ENCODE results near the gene TTN. TPM values are rescaled to one million over a fixed set of nuclear protein-coding genes. Genes with fewer than 3 reads are reported as not detected.

TTN gene
- total and polyA plus RNA-seq, 5 donors from 2014 or later, result 2.0 to 153 (median 3.1) TPM

DNA sequence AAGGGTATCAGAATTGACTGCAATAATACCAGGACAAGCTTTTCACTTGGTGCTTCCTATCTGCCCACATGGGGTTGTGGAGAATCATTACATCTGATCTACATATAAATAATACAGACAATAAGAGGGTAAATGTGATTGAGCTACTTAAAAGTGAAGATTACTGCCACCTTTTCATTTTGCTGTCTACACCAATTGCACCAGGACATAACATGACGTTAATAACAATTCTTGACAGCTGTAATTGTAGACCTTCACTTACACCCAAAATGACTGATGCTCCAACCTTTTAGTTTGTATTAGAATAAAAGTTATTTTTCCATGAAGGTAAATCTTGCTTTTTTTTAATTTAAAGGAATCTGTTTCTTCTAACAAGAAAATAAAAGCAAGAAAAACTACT, 36.5 kb upstream of the TTN start:
- H3K4me1 Mint-ChIP-seq, result peaks cover 0 to 5% (median 0%) of the 10 kb centered on the region in 4 donors
- peaks cover 0 to 3% (median 0%) of the 10 kb centered on the region in 7 donors for H3K9me3 Mint-ChIP-seq
- H3K27me3 Mint-ChIP-seq, result no peaks in the 10 kb centered on the region
- peaks cover 52% of the 10 kb centered on the region for H3K36me3 ChIP-seq (ENCODE audit: control insufficient read depth, insufficient read depth, low read length)
- no peak overlapping the region for H3K4me3 Mint-ChIP-seq
- ATAC-seq (ENCODE audit: low read depth in 2 of 2), result no peak
- H3K27ac ChIP-seq (ENCODE audit: insufficient read depth, low read length, poor library complexity, severe bottlenecking), result no peak overlapping the region
- peaks cover 55% of the 10 kb centered on the region for H3K36me3 Mint-ChIP-seq
- no peaks in the 10 kb centered on the region for H3K27me3 ChIP-seq (ENCODE audit: control insufficient read depth, insufficient read depth, low read length)
- no peaks in the 10 kb centered on the region for H3K9me3 ChIP-seq (ENCODE audit: control insufficient read depth in 2 of 2, low read length in 2 of 2)
- H3K27ac Mint-ChIP-seq, result no peak overlapping the region
- DNase-seq, result no peak
- no peak overlapping the region for H3K4me3 ChIP-seq (ENCODE audit: low read depth, low read length)
- no peaks in the 10 kb centered on the region for H3K4me1 ChIP-seq (ENCODE audit: control insufficient read depth, insufficient read depth, low read length, poor library complexity, severe bottlenecking)

DNA sequence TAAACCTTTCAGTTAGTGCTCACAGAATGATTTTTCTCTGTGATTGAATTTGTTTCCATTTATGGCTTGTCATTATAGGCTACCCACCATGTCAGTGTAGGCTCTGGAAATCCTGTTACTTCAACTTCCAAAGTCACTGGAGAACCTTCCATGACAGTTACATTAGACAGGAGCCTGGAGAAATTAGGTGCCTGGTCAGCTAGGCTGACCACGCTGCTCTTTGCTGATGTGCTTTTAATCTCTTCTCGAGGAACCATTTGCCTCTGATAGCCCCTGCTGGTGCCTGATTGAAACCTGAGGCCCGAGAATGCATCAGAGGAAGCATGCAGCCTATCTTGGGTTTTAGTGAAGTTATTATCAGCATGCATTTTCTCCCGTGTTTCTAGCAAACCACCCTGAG, 29.6 kb upstream of the TTN start:
- no peak overlapping the region for H3K4me3 ChIP-seq (ENCODE audit: low read depth, low read length)
- peaks cover 58% of the 10 kb centered on the region for H3K36me3 Mint-ChIP-seq
- peaks cover 0 to 1% (median 0%) of the 10 kb centered on the region in 7 donors for H3K9me3 Mint-ChIP-seq

DNA sequence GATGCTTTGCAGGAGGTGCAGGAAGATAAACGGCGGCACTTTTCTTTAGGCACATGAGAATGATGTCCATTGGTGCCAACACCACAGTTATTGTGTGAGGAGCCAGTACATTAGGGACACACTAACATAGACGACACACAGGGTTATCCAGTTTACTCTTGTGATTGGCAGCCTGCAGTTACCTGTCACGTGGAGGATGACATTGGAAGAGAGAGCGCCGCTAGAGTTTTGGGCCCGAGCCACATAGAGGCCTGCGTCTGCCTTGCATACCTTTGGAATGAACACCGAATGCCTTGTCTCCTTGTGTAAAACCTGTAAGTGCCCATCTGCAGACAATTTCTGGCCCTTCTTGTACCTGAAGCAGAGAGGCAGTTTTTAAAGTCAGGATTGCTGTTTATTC, 26.9 kb upstream of the TTN start:
- Histone ChIP-seq H3K4me1 (ENCODE audit: control insufficient read depth, insufficient read depth, low read length, poor library complexity, severe bottlenecking) (no peaks in the 10 kb centered on the region), H3K9me3 (ENCODE audit: control insufficient read depth in 2 of 2, low read length in 2 of 2) (no peaks in the 10 kb centered on the region), H3K36me3 (ENCODE audit: control insufficient read depth, insufficient read depth, low read length) (peaks cover 41% of the 10 kb centered on the region), H3K4me3 (ENCODE audit: low read depth, low read length) (no peak overlapping the region), H3K27ac (ENCODE audit: insufficient read depth, low read length, poor library complexity, severe bottlenecking) (no peak overlapping the region), H3K27me3 (ENCODE audit: control insufficient read depth, insufficient read depth, low read length) (no peaks in the 10 kb centered on the region)
- ATAC-seq (ENCODE audit: low read depth in 2 of 2) (no peak), DNase-seq (no peak)
- no peak overlapping the region for H3K4me3 Mint-ChIP-seq
- peaks cover 64% of the 10 kb centered on the region for H3K36me3 Mint-ChIP-seq
- peaks cover 0 to 1% (median 0%) of the 10 kb centered on the region in 7 donors for H3K9me3 Mint-ChIP-seq
- H3K27ac Mint-ChIP-seq, result no peak overlapping the region
- peaks cover 0 to 19% (median 17%) of the 10 kb centered on the region in 4 donors for H3K4me1 Mint-ChIP-seq
- no peaks in the 10 kb centered on the region for H3K27me3 Mint-ChIP-seq

More for the DNA sequence above, 29.6 kb upstream of the TTN start:
- Histone ChIP-seq H3K27me3 (ENCODE audit: control insufficient read depth, insufficient read depth, low read length) (no peaks in the 10 kb centered on the region), H3K4me1 (ENCODE audit: control insufficient read depth, insufficient read depth, low read length, poor library complexity, severe bottlenecking) (no peaks in the 10 kb centered on the region), H3K27ac (ENCODE audit: insufficient read depth, low read length, poor library complexity, severe bottlenecking) (no peak overlapping the region), H3K9me3 (ENCODE audit: control insufficient read depth in 2 of 2, low read length in 2 of 2) (no peaks in the 10 kb centered on the region), H3K36me3 (ENCODE audit: control insufficient read depth, insufficient read depth, low read length) (peaks cover 41% of the 10 kb centered on the region)
- H3K27me3 Mint-ChIP-seq, result no peaks in the 10 kb centered on the region
- no peak for DNase-seq
- ATAC-seq (ENCODE audit: low read depth in 2 of 2), result no peak
- peak overlapping the region in 1 of 3 donors; percentile 79 for H3K27ac Mint-ChIP-seq
- no peak overlapping the region for H3K4me3 Mint-ChIP-seq
- H3K4me1 Mint-ChIP-seq, result peaks cover 0 to 2% (median 0%) of the 10 kb centered on the region in 4 donors

DNA sequence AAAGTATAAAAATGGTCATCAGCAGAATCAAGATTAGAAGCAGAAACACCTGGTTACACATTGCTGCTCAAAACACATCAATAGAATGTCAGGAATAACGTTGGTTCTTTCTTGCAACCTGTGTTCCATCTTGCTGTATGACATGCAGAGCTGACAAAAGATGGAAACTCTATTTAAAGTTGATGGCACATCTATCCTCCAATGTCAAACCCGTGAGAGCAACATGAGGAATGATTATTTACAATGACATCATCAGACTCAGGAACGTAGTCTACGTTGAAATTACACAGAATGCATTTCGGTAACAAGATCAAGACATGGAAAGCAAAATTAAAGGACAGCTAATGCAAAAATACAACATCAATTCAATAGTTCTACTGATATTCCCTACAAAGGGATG, 26.2 kb upstream of the TTN start:
- Mint-ChIP-seq H3K36me3 (peaks cover 60% of the 10 kb centered on the region), H3K27ac (no peak overlapping the region), H3K27me3 (no peaks in the 10 kb centered on the region), H3K4me3 (no peak overlapping the region), H3K4me1 (peaks cover 0 to 22% (median 21%) of the 10 kb centered on the region in 4 donors), H3K9me3 (peaks cover 0 to 1% (median 0%) of the 10 kb centered on the region in 7 donors)
- Histone ChIP-seq H3K9me3 (ENCODE audit: control insufficient read depth in 2 of 2, low read length in 2 of 2) (no peaks in the 10 kb centered on the region), H3K36me3 (ENCODE audit: control insufficient read depth, insufficient read depth, low read length) (peaks cover 40% of the 10 kb centered on the region), H3K27ac (ENCODE audit: insufficient read depth, low read length, poor library complexity, severe bottlenecking) (no peak overlapping the region), H3K27me3 (ENCODE audit: control insufficient read depth, insufficient read depth, low read length) (no peaks in the 10 kb centered on the region), H3K4me1 (ENCODE audit: control insufficient read depth, insufficient read depth, low read length, poor library complexity, severe bottlenecking) (no peaks in the 10 kb centered on the region), H3K4me3 (ENCODE audit: low read depth, low read length) (no peak overlapping the region)
- no peak for ATAC-seq (ENCODE audit: low read depth in 2 of 2)
- no peak for DNase-seq

DNA sequence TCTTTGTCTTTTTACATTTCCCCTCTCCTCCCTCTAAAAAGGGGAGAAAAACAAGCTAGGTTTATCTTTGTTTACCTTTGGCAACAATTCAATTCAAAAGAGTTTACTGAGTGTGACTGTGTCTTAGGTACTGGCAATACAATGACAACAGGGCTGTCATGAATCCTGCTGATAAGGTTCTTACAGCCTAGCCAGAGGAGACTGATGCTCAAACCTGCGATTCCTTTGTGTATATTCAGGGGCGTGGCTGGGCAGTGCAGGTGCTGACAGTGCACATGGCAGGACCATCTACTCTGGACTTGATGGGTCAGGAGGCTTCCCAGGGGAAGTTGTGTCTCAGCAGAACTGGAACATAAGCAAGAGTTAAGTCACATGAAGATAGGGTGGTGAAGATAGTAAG, 23.2 kb upstream of the TTN start:
- no peaks in the 10 kb centered on the region for H3K27me3 Mint-ChIP-seq
- H3K9me3 Mint-ChIP-seq, result peaks cover 0 to 4% (median 0%) of the 10 kb centered on the region in 7 donors
- peaks cover 0 to 22% (median 20%) of the 10 kb centered on the region in 4 donors for H3K4me1 Mint-ChIP-seq
- peaks cover 27% of the 10 kb centered on the region for H3K36me3 ChIP-seq (ENCODE audit: control insufficient read depth, insufficient read depth, low read length)
- H3K4me1 ChIP-seq (ENCODE audit: control insufficient read depth, insufficient read depth, low read length, poor library complexity, severe bottlenecking), result no peaks in the 10 kb centered on the region
- peak overlapping the region in 1 of 4 donors; percentile 4 for H3K4me3 Mint-ChIP-seq
- peak overlapping the region; percentile 21 to 29 (median 26) for H3K27ac Mint-ChIP-seq
- no peak for DNase-seq
- H3K9me3 ChIP-seq (ENCODE audit: control insufficient read depth in 2 of 2, low read length in 2 of 2), result no peaks in the 10 kb centered on the region
- H3K4me3 ChIP-seq (ENCODE audit: low read depth, low read length), result no peak overlapping the region
- no peak for ATAC-seq (ENCODE audit: low read depth in 2 of 2)
- H3K27ac ChIP-seq (ENCODE audit: insufficient read depth, low read length, poor library complexity, severe bottlenecking), result no peak overlapping the region
- peaks cover 69% of the 10 kb centered on the region for H3K36me3 Mint-ChIP-seq
- H3K27me3 ChIP-seq (ENCODE audit: control insufficient read depth, insufficient read depth, low read length), result no peaks in the 10 kb centered on the region

DNA sequence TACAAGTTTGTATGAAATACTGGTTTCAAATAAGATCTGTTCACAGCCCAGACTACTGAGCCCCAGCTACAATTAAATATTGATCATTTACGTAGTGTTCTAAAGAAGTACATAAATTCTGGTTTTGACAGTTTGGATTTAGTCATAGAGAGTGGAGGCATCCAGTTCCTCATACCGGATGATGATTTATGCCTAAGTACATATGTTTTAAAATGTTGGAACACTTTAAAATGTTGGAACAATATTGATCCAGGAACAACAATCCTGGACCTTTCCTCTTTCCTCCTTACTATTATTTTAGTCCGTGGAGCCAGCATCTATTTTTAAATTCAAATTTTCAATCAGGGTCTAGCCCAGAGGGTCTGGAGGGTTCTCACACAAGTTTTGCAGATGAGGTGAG, 22.8 kb upstream of the TTN start:
- no peaks in the 10 kb centered on the region for H3K27me3 Mint-ChIP-seq

DNA sequence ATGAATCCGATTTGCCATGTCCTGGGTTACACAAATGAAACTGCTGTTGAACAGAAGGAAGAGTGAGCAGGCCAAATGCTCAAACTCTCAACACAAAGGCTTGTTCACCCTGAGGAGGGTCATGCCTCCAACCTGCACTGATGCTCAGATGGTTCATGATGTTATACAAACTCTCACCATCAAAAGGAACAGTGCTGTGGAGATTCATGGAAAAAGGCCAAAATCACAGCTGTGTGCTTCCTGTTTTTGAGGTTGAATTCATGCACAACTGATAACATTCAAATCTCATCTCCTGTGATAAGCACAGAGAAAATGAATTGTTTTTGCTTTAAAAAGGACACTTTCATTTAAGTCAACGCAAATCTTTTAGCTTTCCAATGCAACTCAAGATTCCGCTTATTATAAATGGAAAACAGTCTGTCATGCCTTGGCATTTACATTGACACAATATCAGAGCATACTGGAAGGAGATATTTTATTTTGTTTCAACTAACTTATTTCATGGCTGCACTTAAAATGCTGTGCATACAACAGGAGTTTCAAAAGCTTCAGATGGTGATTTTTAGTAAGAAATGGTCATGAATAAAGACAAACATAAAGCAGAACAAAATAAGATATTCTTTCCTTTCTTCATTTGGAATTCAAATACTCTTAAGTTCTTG, 22.2 kb upstream of the TTN start:
- Histone ChIP-seq H3K27me3 (ENCODE audit: control insufficient read depth, insufficient read depth, low read length) (no peaks in the 10 kb centered on the region), H3K36me3 (ENCODE audit: control insufficient read depth, insufficient read depth, low read length) (peaks cover 32% of the 10 kb centered on the region), H3K27ac (ENCODE audit: insufficient read depth, low read length, poor library complexity, severe bottlenecking) (no peak overlapping the region), H3K4me1 (ENCODE audit: control insufficient read depth, insufficient read depth, low read length, poor library complexity, severe bottlenecking) (no peaks in the 10 kb centered on the region), H3K4me3 (ENCODE audit: low read depth, low read length) (no peak overlapping the region), H3K9me3 (ENCODE audit: control insufficient read depth in 2 of 2, low read length in 2 of 2) (no peaks in the 10 kb centered on the region)
- Mint-ChIP-seq H3K36me3 (peaks cover 72% of the 10 kb centered on the region), H3K4me1 (peaks cover 0 to 22% (median 20%) of the 10 kb centered on the region in 4 donors), H3K9me3 (peaks cover 0 to 4% (median 0%) of the 10 kb centered on the region in 7 donors), H3K4me3 (peak overlapping the region in 1 of 4 donors; percentile 28), H3K27ac (peak overlapping the region; percentile 16 to 56 (median 20)), H3K27me3 (no peaks in the 10 kb centered on the region)
- DNase-seq (peak in 1 of 3 donors; percentile 60), ATAC-seq (ENCODE audit: low read depth in 2 of 2) (peak in 1 of 2 donors; percentile 68)

More for the DNA sequence above, 22.8 kb upstream of the TTN start:
- H3K9me3 ChIP-seq (ENCODE audit: control insufficient read depth in 2 of 2, low read length in 2 of 2), result no peaks in the 10 kb centered on the region
- H3K4me1 ChIP-seq (ENCODE audit: control insufficient read depth, insufficient read depth, low read length, poor library complexity, severe bottlenecking), result no peaks in the 10 kb centered on the region
- H3K36me3 ChIP-seq (ENCODE audit: control insufficient read depth, insufficient read depth, low read length), result peaks cover 31% of the 10 kb centered on the region
- ATAC-seq (ENCODE audit: low read depth in 2 of 2) (no peak), DNase-seq (no peak)
- Mint-ChIP-seq H3K36me3 (peaks cover 72% of the 10 kb centered on the region), H3K4me3 (no peak overlapping the region), H3K9me3 (peaks cover 0 to 4% (median 0%) of the 10 kb centered on the region in 7 donors), H3K4me1 (peaks cover 0 to 22% (median 20%) of the 10 kb centered on the region in 4 donors), H3K27ac (peak overlapping the region; percentile 26 to 56 (median 29))
- H3K27me3 ChIP-seq (ENCODE audit: control insufficient read depth, insufficient read depth, low read length), result no peaks in the 10 kb centered on the region
- no peak overlapping the region for H3K27ac ChIP-seq (ENCODE audit: insufficient read depth, low read length, poor library complexity, severe bottlenecking)
- H3K4me3 ChIP-seq (ENCODE audit: low read depth, low read length), result no peak overlapping the region

DNA sequence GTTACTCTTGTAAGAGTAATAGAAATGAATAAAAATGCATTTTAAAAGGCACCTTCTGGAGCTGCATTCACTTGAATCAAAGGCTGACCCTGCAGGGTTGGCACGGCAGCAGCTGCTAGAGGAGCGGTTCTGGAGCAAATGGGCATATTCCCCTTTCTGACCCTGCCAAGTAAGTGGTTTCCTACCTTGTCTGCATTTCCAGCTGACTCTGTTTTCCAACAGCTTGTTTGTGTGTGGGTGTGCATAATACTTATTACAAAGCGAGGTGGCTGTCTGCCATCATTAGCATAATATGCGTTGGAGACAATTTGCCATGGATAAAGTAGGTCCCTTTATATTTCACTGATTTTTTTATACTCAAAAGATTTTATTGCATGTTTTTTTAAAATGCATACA, 21.3 kb upstream of the TTN start:
- ATAC-seq (ENCODE audit: low read depth in 2 of 2) (no peak), DNase-seq (no peak)
- H3K4me1 ChIP-seq (ENCODE audit: control insufficient read depth, insufficient read depth, low read length, poor library complexity, severe bottlenecking), result no peaks in the 10 kb centered on the region
- peaks cover 0 to 4% (median 0%) of the 10 kb centered on the region in 7 donors for H3K9me3 Mint-ChIP-seq
- H3K27ac Mint-ChIP-seq, result peak overlapping the region in 1 of 3 donors; percentile 24
- no peak overlapping the region for H3K4me3 Mint-ChIP-seq
- H3K27ac ChIP-seq (ENCODE audit: insufficient read depth, low read length, poor library complexity, severe bottlenecking), result no peak overlapping the region
- H3K4me3 ChIP-seq (ENCODE audit: low read depth, low read length), result no peak overlapping the region
- no peaks in the 10 kb centered on the region for H3K9me3 ChIP-seq (ENCODE audit: control insufficient read depth in 2 of 2, low read length in 2 of 2)
- H3K4me1 Mint-ChIP-seq, result peaks cover 0 to 22% (median 20%) of the 10 kb centered on the region in 4 donors
- peaks cover 63% of the 10 kb centered on the region for H3K36me3 Mint-ChIP-seq
- peaks cover 23% of the 10 kb centered on the region for H3K36me3 ChIP-seq (ENCODE audit: control insufficient read depth, insufficient read depth, low read length)
- H3K27me3 ChIP-seq (ENCODE audit: control insufficient read depth, insufficient read depth, low read length), result no peaks in the 10 kb centered on the region
- H3K27me3 Mint-ChIP-seq, result no peaks in the 10 kb centered on the region

Measured in CD4-positive, CD25-positive, alpha-beta regulatory T cell (primary cell).